OCI-LY1 (cell line): ENCODE measurements around the gene FKBP4.

ENCODE experiments used
- H2AFZ ChIP-seq: fragments of 200-600 bp; sonication (generic), shearing (Covaris generic); 2 replicates; pipeline ENCODE4 v1.6.0; 2014; ENCODE audit warnings: antibody characterized with exemption, mild to moderate bottlenecking, low read length
- H3F3A ChIP-seq: fragments of 200-600 bp; sonication (generic), shearing (Covaris generic); 2 replicates; pipeline ENCODE4 v1.6.0; 2014; ENCODE audit warnings: mild to moderate bottlenecking, antibody characterized with exemption, low read length, moderate library complexity; ENCODE audit not compliant: insufficient read depth
- H3K27ac ChIP-seq: fragments of 200-600 bp; sonication (generic); 2 replicates; pipeline ENCODE4 v1.5.1; 2014; ENCODE audit warnings: low read length, mixed run types, mild to moderate bottlenecking, low read depth; ENCODE audit not compliant: poor library complexity, severe bottlenecking
- H3K27me3 ChIP-seq: fragments of 200-600 bp; sonication (generic); 2 replicates; pipeline ENCODE4 v1.6.0; 2014; ENCODE audit warnings: antibody characterized with exemption, mild to moderate bottlenecking, low read length, moderate library complexity; ENCODE audit not compliant: insufficient read depth
- H3K36me3 ChIP-seq: fragments of 200-600 bp; sonication (generic); 2 replicates; pipeline ENCODE4 v1.6.1; 2014; ENCODE audit warnings: mild to moderate bottlenecking, antibody characterized with exemption, low read length, moderate library complexity, mixed read lengths; ENCODE audit not compliant: insufficient read depth
- H3K4me1 ChIP-seq: fragments of 200-600 bp; sonication (generic); 2 replicates; pipeline ENCODE4 v1.5.1; 2014; ENCODE audit warnings: mild to moderate bottlenecking, low read length, moderate library complexity; ENCODE audit not compliant: insufficient read depth, severe bottlenecking
- H3K4me2 ChIP-seq: fragments of 200-600 bp; sonication (generic), shearing (Covaris generic); 2 replicates; pipeline ENCODE4 v1.6.1; 2014; ENCODE audit warnings: low read length
- H3K4me3 ChIP-seq: fragments of 200-600 bp; sonication (generic); 2 replicates; pipeline ENCODE4 v1.5.1; 2014; ENCODE audit warnings: low read length, low read depth, mild to moderate bottlenecking, mixed read lengths; ENCODE audit not compliant: poor library complexity, severe bottlenecking
- H3K79me2 ChIP-seq: fragments of 200-600 bp; shearing (Covaris generic); 2 replicates; pipeline ENCODE4 v1.6.1; 2016; ENCODE audit warnings: mixed run types, low read length, mixed read lengths; ENCODE audit not compliant: insufficient read depth
- H3K9ac ChIP-seq: fragments of 200-600 bp; sonication (generic), shearing (Covaris generic); 2 replicates; pipeline ENCODE4 v1.6.1; 2014; ENCODE audit warnings: mild to moderate bottlenecking, low read length, mixed read lengths
- H3K9me2 ChIP-seq: fragments of 200-600 bp; sonication (generic), shearing (Covaris generic); 2 replicates; pipeline ENCODE4 v1.6.1; 2014; ENCODE audit warnings: low read depth, mild to moderate bottlenecking, low read length, mixed read lengths
- H3K9me3 ChIP-seq: fragments of 200-600 bp; shearing (Covaris generic); 2 replicates; pipeline ENCODE4 v1.6.1; 2014; ENCODE audit warnings: low read length, mixed read lengths
- H4K20me1 ChIP-seq: fragments of 200-600 bp; sonication (generic), shearing (Covaris generic); 2 replicates; pipeline ENCODE4 v1.6.0; 2016; ENCODE audit warnings: mild to moderate bottlenecking, low read length; ENCODE audit not compliant: insufficient read depth
- CTCF ChIP-seq: fragments of 200-600 bp; sonication (generic), shearing (Covaris generic); IDR thresholded peaks from 2 replicates; pipeline ENCODE4 v1.5.1; 2017; ENCODE audit warnings: mild to moderate bottlenecking, antibody characterized with exemption, low read length, moderate library complexity, mixed read lengths
- EZH2 ChIP-seq: fragments of 200-600 bp; sonication (generic), shearing (Covaris generic); IDR thresholded peaks from 2 replicates; pipeline ENCODE4 v1.8.0; 2017; ENCODE audit warnings: borderline replicate concordance, mixed run types, mild to moderate bottlenecking, antibody characterized with exemption, low read length, moderate library complexity, mixed read lengths

FKBP4 gene

GRCh38 chr12:2752676-2753371 lies 41.9 kb upstream of the FKBP4 start:
- H4K20me1 ChIP-seq: no peaks in the 10 kb centered on the region
- H3K27ac ChIP-seq: no peak overlapping the region
- H3K9me3 ChIP-seq: no peaks in the 10 kb centered on the region
- H3K4me2 ChIP-seq: no peak overlapping the region
- H3K9me2 ChIP-seq: no peaks in the 10 kb centered on the region
- H3F3A ChIP-seq: no peaks in the 10 kb centered on the region
- H3K9ac ChIP-seq: no peak overlapping the region
- H3K36me3 ChIP-seq: no peaks in the 10 kb centered on the region
- H3K27me3 ChIP-seq: peaks cover 7% of the 10 kb centered on the region; the same call in 1 of the 2 replicates
- no peaks in the 10 kb centered on the region for H3K79me2 ChIP-seq
- H2AFZ ChIP-seq: no peak overlapping the region
- TF ChIP-seq CTCF (no peak), EZH2 (no peak)
- no peaks in the 10 kb centered on the region for H3K4me1 ChIP-seq
- no peak overlapping the region for H3K4me3 ChIP-seq

- Histone ChIP-seq H3K79me2 (no peaks in the 10 kb centered on the region), H3F3A (no peaks in the 10 kb centered on the region), H2AFZ (no peak overlapping the region), H3K36me3 (no peaks in the 10 kb centered on the region), H3K9ac (no peak overlapping the region), H3K27ac (no peak overlapping the region), H3K9me3 (no peaks in the 10 kb centered on the region), H3K27me3 (peaks cover 7% of the 10 kb centered on the region; the same call in 1 of the 2 replicates), H3K9me2 (no peaks in the 10 kb centered on the region), H3K4me2 (no peak overlapping the region), H3K4me3 (no peak overlapping the region), H3K4me1 (no peaks in the 10 kb centered on the region), H4K20me1 (no peaks in the 10 kb centered on the region)
- TF ChIP-seq EZH2 (no peak), CTCF (no peak)
These were observed 41.2 kb upstream of the FKBP4 start for GRCh38 chr12:2753536-2753935.

DNA sequence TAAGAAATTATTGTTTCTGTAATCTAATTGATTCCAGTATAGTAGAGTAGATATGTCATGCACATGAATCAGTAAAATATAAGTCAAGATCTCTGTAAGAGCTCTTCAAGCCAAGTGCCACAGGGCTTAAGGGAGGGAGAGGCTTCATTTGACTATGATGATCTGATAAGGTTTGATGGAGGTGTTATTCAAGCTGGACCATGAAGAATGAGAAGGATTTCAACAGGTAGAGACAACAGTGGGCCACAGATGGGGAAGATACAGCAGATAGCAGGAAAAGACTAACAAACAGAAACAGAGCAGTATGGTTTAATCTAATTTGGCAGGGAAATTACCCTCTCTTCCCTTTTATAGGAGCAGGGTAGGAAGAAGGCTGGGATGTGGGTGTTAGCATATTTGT lies 40.6 kb upstream of the FKBP4 start:
- H3K36me3 ChIP-seq: no peaks in the 10 kb centered on the region
- H3K9me2 ChIP-seq: no peaks in the 10 kb centered on the region
- no peak overlapping the region for H3K4me2 ChIP-seq
- no peaks in the 10 kb centered on the region for H3K79me2 ChIP-seq
- H2AFZ ChIP-seq: no peak overlapping the region
- H3F3A ChIP-seq: no peaks in the 10 kb centered on the region
- H3K27ac ChIP-seq: no peak overlapping the region
- no peak overlapping the region for H3K4me3 ChIP-seq
- no peaks in the 10 kb centered on the region for H4K20me1 ChIP-seq
- peaks cover 7% of the 10 kb centered on the region; the same call in 1 of the 2 replicates for H3K27me3 ChIP-seq
- H3K9me3 ChIP-seq: no peaks in the 10 kb centered on the region
- no peaks in the 10 kb centered on the region for H3K4me1 ChIP-seq
- TF ChIP-seq CTCF (no peak), EZH2 (no peak)
- H3K9ac ChIP-seq: no peak overlapping the region
